NCI-H1092 treated with DMSO at 0.1 percent for 48 hours (cell line): Measurements from ENCODE around the gene KIF7.

ENCODE experiments used
- DNase-seq: peaks from one replicate; lab custom pipeline; 2025; lab: John Stamatoyannopoulos, UW

KIF7 gene

GRCh38 chr15:89670971-89671560 is 15.8 kb upstream of the KIF7 start:
- no peak for DNase-seq

- DNase-seq = no peak
Observed at GRCh38 chr15:89669941-89670340, 14.7 kb upstream of the KIF7 start.

- DNase-seq = no peak
Observed at GRCh38 chr15:89669309-89669865, 14.1 kb upstream of the KIF7 start.

GRCh38 chr15:89668171-89668570 is 12.9 kb upstream of the KIF7 start:
- no peak for DNase-seq

- DNase-seq = no peak
Observed at GRCh38 chr15:89667706-89667960, 12.4 kb upstream of the KIF7 start.

- DNase-seq = no peak
Observed at GRCh38 chr15:89666858-89667705, 11.8 kb upstream of the KIF7 start.

- DNase-seq = no peak
Observed at GRCh38 chr15:89666184-89666857, 11.1 kb upstream of the KIF7 start.

- DNase-seq = no peak
Observed at GRCh38 chr15:89665449-89666181, 10.3 kb upstream of the KIF7 start.

- peak; percentile 1 for DNase-seq
Observed at GRCh38 chr15:89664441-89665350, 9.4 kb upstream of the KIF7 start.

- no peak for DNase-seq
Observed at GRCh38 chr15:89662893-89663626, 7.8 kb upstream of the KIF7 start.

GRCh38 chr15:89660556-89660955 is 5.3 kb upstream of the KIF7 start:
- DNase-seq = no peak

GRCh38 chr15:89659295-89659694 is 4.0 kb upstream of the KIF7 start:
- no peak for DNase-seq

- no peak for DNase-seq
Observed at GRCh38 chr15:89657686-89658200, 2.5 kb upstream of the KIF7 start.

- no peak for DNase-seq
Observed at GRCh38 chr15:89656116-89656815, 999 bp upstream of the KIF7 start.

- no peak for DNase-seq
Observed at GRCh38 chr15:89654301-89654761, 936 bp downstream of the KIF7 start.

GRCh38 chr15:89653578-89653977 is 1.7 kb downstream of the KIF7 start:
- DNase-seq = no peak

GRCh38 chr15:89652666-89653065 is 2.6 kb downstream of the KIF7 start:
- DNase-seq = no peak

GRCh38 chr15:89652131-89652530 is 3.1 kb downstream of the KIF7 start:
- no peak for DNase-seq

- no peak for DNase-seq
Observed at GRCh38 chr15:89649716-89650115, 5.6 kb downstream of the KIF7 start.
